HG03521 (cell line): ENCODE data around the gene CAMK4.
"Not testable (repeated sequence)": the region's sequence is repeated elsewhere in the genome, so short reads cannot be mapped to it uniquely, and the experiment has no call there.

Source experiments
- ATAC-seq: cut with Tn5 transposase; IDR thresholded peaks from one replicate; pipeline ENCODE4 v1.9.1; 2021; ENCODE audit warnings: mild to moderate bottlenecking, moderate library complexity; ENCODE audit not compliant: unreplicated experiment

CAMK4 gene

DNA sequence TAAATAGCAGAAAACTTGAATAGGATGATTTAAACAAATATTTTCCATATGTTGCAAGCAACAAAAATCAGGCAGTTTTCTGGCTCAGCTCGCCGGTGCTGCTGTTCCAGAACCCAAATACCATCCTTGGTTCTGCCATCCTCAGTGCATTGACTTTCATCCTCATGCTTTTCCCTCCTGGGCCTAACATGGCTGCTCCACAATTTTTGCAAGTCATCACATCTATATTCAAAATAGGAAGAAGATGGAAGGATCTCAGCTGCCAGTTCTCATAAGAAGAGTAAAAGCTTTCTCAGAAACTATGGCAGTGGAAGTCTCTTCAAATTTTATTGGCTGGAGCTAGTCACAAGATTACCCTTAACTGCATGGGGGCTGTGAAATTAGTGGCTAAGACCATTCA lies 151.5 kb downstream of the CAMK4 start:
- ATAC-seq, result no peak

DNA sequence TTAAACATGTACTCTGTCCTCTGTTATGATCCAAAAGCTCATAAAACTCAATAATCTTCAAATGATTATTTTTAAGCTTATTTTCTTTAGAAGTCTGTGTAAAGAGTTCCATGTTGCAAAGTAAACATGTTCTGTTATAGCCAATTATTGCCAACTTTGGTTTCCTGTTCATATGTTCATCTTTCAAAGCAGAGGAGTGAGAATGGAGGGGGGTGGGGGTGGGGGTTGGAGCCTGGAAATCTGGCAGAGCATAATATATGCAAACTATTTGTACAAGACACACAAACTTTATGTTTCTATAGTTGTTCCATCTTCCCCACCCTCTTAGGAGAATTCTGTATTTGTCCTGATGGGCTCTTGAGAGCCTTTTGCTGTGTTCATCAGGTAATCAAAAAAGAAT lies 153.1 kb downstream of the CAMK4 start:
- no peak for ATAC-seq

DNA sequence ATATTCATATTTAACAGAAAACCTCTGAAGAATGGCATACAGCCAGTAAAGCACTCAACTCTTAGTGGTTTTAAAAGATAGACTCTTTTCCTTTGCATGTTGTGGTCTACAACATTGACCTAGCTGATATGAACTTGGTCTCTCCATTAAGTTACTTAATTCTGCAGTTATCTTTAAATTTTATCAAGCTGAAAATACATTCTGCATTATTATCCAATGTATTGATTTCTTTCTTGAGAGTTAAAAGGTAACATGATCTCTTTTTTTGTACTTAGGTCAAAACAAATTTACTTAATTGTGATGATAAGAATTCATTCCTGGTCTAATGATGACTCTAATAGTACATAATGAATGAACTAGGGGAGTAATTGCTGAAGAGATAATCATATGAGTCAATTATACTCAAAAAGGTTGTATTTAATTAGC lies 155.2 kb downstream of the CAMK4 start:
- no peak for ATAC-seq

DNA sequence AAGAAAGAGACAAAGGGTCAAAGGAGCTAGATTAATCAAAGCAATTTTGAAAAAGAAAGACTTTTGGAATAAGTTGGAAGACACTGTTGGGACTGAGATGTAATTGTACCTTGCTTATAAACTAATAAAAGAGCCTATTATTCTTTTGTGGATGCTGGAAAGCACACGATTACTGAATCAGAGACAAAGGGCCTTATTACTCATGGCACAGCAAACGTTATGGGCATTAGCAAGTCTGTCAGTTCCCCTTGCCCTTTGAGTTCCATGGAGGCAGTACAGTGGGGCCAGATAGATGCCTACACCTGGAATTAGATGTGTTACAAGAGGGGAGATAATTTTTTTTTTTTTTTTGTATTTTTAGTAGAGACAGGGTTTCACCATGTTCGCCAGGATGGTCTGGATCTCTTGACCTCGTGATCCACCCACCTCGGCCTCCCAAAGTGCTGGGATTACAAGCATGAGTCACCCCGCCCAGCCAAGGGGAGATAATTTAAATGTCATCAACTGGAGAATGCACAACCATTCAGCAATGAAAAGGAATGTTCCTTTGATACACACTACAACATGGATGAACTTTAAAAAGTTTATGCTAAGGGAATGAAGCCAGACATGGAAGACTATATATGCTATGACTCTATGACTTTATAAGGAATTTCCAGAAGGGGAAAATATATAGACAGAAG lies 159.2 kb downstream of the CAMK4 start:
- no peak for ATAC-seq

DNA sequence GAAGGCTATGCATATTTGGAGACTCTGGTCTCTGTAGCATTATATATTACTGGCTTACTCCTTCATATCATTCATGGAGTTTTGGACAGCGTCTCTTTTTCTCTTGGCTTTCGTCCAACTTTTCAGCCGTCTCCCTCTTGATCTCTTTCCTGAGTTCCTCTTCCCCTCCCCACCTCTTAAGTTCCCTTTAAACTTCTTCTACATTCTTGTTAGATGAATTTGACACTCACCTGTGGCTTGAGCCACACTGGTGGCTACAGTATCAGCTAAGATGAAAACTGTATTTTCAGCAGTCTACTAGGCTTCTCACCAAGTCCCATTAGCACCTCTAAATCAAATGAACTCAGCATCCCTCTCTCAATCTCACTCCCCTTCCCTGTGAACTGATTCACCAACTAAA lies 160.0 kb downstream of the CAMK4 start:
- no peak for ATAC-seq

DNA sequence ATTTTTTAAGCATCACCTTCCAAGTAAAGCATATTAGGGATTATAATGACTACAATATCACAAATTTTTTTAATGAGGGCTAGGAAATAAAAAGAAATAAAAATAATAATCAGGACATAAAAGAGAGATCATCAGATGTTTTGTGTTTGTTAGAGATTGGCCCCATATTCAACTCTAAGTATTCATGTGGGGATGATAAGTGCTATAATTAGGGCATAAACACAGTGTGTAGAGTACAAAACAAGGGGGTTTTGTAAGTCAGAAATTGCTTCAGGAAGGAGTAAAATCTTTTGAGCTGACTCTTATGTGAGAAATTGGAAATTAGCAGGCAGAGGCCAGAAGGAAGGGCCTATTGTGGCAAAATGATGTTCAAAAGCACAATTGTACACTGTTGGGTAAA lies 160.9 kb downstream of the CAMK4 start:
- no peak for ATAC-seq

DNA sequence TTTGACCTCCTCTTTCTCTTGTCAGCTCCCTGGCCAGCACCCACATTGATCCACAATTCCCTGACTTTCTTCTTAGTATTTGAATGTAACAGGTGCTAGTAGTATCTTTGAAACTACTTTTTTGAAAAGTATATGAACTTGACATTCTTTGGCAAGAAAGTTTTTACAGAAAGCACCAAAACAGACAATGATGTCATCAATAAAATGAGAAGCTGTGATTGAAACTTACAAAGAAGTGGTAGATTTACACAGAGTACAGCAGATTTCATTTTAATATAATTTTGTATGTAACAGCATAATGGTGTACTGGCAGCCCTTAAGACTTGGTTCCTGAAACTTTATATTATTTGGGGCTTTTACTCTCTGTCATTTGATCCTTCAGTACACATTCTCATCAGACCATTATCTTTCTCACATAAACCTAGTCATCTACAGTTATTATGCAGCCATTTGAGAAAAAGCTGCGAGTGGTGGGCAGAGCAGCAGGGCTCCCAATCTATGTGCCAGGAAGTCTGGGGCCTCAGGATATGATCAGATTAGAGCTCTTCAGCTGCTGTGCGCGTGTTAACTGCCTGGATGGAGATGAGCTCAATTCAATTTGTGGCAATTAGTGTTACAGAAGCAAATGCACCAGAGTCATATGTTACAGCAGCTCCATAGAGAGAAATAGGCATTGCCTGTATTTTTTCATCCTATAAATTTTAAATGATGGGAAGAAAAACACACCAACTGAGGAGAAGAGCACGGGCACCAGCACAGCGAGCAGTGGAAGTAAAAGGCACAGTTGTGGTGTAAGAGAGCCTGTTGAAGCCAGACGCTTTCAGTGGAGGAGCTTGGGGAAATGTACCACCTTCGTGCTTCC lies 162.0 kb downstream of the CAMK4 start:
- no peak for ATAC-seq

DNA sequence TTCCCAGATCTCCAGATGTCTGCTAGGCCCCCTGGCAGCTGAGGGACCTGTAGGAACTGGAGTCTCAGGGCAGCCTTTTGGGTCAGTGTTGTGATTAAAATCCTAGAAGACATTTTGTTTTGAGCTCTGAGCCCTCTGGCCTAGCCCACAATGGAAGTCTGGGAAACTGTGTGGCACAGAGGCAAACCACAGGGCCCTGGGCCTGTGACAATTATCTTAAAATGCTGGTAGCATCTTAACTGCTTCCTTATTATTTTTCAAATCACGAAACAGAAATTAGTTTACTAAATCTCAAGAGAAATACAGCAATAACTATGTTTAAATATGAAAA lies 162.6 kb downstream of the CAMK4 start:
- no peak for ATAC-seq

DNA sequence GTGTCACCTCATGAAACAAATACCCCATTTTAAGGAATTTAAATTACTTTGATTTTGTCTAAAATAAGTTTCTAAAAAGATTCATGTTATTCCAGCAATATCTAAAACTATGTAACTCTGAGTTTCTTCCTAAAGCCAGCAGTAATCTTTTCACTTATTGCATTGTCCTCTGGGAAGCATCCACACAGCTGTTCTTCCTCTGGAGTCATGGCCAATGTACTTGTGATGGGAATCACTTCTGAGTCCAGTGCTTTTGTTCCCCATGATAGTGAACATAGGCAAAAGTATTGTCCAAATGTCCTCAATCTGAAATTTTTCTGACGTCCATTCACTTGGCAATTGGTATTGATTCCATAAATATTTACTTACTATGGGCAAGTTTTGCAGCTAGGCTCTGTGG lies 163.2 kb downstream of the CAMK4 start:
- no peak for ATAC-seq

DNA sequence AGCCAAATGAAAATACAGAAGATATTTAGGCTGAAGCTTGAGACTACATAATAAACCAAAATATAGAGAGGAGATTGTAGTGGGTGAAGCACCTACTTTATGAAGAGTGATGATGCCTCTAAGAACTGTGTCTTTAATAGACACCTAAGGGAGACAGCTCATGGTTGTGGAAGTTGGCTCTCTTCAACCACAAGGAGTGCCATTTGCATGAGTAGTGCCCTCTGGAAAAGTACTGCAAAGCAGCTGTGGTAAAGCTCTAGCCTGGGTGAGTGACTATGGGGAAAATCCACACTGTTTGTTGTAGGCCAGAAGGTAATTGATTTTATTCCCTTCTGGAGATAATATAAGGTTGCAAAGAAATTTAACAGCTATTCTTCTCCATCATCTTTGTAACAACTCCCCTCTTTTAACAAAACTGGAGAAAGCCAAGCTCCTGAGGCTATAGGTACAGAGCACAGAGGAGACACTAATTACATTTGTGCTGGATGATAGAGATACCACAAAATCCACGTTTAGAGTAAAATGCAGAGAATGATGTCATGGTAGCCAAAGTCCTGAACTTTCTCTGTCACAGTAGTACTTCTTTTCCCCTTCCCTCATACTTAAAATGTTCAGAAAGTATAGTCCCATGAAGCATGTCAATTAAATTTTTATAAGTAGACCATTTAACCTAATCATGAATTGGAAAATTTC lies 165.4 kb downstream of the CAMK4 start:
- no peak for ATAC-seq

DNA sequence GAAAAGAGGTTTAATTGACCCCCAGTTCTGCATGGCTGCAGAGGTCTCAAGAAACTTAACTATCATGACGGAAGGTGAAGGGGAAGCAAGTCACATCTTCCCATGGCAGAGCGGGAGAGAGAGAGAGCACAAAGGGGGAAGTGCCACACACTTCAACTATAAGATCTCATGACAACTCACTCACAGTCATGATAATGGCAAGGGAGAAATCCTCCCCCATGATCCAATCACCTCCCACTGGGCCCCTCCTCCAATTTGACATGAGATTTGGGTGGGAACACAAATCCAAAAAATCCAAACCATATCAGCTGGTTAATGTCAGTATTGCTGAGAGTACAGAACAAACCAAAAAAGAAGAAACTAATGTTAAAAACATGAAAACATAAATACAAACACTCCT lies 168.0 kb downstream of the CAMK4 start:
- ATAC-seq, result no peak

DNA sequence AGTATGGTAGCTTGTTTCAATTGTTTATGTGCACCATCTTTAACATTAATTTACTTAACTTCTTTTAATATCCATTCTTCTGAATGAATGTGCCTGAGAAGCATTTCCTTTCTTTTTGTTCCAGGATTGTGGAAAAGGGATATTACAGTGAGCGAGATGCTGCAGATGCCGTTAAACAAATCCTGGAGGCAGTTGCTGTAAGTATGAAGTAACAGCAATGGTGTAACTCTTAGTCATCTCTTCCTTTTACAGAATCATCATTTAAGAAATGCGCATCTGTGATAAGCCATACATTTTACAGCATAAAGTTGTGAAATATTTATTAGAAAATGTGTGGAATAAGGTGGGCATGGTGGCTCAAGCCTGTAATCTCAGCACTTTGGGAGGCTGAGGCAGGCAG lies 170.4 kb downstream of the CAMK4 start:
- ATAC-seq, result no peak

DNA sequence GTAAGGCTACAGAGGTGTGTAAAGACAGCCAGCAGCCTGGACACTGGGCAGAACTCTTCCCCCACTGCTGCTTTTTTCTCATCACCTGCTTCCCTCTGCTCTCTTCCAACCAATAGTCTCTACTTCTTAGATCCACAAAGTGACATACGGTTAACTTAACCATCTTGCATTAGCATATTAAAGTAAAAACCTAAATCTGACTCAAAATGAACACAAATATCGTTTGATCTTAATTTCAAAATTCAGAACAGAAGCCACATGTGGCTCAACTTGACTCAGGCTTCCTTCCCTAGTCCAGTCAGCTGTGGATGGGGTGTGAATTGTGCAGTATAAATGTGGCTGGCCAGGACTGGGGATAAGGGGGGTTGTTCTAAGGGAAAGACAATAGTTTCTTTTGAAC lies 173.8 kb downstream of the CAMK4 start:
- no peak for ATAC-seq

DNA sequence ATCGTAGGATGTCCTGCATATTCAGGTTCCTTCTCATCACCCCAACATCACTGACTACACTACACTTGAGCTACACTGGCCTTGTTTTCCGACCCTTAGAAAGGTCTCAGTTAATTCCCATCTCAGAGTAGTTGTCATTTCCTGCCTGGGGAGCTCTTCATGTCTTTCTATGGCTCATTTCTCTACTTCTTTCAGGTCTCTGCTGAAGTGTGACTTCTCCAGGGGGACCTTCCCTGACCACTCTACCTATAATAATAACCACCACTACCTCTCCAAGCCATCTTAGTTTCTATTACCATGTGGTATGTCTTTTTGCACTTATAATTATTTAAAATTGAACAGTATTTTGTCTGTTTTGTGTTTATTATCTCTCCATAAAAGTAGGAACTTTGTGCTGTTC lies 174.9 kb downstream of the CAMK4 start:
- ATAC-seq, result no peak

DNA sequence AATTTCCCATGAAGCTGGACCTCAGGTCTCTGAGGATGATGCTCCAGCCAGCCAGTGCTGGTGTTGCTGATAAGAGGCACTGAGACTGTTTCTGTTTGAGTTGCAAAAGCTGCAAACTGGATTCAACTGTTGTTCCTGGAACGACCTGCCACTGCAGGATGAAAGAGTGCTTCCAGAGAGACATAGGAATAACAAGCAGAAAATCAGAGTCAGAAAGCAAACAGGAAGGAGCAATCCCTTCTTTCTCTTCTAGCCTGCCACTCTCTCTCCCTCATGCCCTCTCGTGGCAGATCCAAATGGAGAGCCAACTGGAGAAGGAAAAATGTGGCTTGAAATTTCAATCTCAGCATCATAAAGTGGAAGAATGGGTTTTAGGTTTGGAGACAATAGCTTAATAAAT lies 177.7 kb downstream of the CAMK4 start:
- ATAC-seq, result no peak

DNA sequence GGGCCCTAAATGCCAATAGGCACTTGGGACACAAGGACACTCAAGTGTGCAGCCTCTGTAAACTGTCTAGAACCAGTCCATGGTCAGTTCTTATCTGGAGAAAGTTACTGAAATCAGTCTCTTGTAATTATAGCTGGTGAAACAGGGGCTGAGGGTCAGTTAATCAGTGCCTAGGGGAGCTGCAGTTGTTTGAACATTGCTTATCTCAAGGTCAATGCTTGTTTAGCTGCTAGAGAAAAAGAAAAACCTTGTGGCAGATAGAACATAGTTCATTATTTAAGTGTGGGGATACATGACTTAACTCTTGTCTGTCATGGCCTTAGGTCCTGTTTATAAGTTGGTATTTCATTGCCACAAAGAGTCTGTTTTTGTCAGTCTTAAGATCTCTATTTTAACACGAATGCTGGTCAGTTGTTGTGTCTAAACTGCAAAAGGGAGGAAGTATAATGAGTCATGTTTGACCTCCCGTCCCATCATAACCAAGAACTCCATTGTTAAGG lies 180.1 kb downstream of the CAMK4 start:
- no peak for ATAC-seq

DNA sequence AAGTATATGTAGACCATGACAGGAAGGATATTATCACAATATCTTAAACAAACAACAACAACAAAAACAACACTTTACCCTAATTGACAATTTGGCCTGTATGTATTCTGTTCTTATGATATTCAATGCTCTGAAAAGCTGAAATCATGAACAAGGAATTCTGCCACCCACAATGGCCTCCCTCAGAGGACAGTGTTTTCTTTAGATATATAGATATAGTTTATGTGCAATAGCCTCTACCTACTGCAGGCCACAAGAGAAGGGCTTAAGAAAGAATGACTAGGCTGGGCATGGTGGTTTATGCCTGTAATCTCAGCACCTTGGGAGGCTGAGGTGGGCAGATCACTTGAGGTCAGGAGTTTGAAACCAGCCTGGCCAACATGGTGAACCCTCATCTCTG lies 183.4 kb downstream of the CAMK4 start:
- no peak for ATAC-seq

DNA sequence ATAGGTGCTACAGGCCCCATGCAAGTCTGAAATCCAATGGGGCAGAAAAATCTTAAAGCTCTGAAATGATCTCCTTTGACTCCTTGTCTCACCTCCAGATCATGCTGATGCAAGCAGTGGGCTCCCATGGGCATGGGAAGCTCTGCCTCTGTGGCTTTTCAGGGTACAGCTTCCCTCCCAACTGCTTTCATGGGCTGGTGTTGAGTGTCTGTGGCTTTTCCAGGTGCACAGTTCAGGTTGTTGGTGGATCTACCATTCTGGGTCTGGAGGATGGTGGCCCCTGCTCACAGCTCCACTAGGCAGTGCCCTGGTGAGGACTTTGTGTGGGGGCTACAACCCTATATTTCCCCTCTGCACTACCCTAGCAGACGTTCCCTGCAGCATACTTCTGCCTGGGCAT lies 184.6 kb downstream of the CAMK4 start:
- ATAC-seq, result no peak

DNA sequence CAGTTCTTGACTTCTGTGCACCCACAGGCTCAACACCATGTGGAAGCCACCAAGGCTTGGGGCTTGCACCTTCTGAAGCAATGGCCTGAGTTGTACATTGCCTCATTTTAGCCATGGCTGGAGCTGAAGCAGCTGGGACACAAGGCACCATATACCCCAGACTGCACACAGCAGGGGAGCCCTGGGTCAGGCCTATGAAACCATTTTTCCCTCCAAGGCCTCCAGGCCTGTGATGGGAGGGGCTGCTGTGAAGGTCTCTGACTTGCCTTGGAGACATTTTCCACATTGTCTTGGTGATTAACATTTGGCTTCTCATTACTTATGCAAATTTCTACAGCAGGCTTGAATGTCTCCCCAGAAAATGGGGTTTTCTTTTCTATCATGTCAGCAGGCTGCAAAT lies 185.1 kb downstream of the CAMK4 start:
- not testable (repeated sequence) for ATAC-seq

DNA sequence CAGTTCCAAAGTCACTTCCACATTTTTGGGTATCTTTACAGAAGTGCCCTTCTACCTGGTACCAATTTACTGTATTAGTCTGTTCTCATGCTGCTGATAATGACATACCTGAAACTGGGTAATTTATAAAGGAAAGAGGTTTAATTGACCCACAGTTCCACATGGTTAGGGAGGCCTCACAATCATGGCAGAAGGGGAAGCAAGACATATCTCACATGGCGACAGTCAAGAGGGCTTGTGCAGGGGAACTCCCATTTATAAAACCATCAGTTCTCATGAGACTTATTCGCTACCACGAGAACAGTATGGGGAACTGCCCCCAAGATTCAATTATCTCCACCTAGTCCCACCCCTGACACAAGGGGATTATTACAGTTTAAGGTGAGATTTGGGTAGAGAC lies 185.9 kb downstream of the CAMK4 start:
- not testable (repeated sequence) for ATAC-seq

DNA sequence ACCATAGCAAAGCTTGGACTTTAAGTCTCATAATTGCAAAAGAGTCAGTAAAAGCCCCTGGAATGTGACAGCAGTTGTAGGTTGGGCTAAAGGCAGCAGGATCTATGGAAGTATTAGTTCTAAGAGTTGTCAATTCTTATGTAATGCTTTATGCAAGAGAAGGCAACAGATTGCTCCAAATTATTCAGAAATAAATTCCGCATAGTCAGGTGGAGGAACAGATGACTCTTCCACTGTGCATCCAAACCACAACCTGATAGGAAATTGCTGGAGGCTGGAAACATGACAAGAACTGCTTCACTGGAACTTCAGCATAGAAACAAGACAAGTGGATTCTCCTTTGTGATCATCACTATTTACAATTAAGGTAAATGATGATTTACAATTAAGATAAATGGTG lies 187.1 kb downstream of the CAMK4 start:
- ATAC-seq, result no peak

DNA sequence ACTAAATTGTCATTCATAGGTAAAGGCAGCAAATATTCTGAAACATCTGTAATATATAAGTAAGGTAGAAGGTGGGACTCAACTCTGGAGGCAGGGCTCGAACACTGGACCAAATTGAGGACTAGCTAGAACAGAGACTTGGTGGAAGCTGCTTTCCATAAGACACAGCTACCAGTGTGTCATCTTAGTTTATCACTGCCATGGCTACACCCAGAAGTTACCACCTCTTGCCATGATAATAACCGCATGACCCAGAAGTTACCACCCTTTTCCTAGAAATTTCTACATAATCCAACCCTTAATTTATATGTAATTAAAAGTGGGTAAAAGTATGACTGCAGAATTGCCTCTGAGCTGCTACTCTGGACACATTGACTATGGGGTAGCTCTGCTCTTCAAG lies 188.4 kb downstream of the CAMK4 start:
- ATAC-seq, result no peak
